SK-N-MC (cell line): Measurements from ENCODE around the gene LEF1.

Source experiments
- EZH2 ChIP-seq: fragments of 200-600 bp; sonication (generic); IDR thresholded peaks from one replicate; pipeline ENCODE4 v1.6.1; 2017; ENCODE audit warnings: antibody characterized with exemption
- FOXP2 ChIP-seq: optimal IDR thresholded peaks from 2 replicates; pipeline ENCODE3; 2011; ENCODE audit warnings: mild to moderate bottlenecking, moderate library complexity; ENCODE audit not compliant: insufficient read depth; ENCODE audit errors: extremely low read length, control extremely low read depth
- POLR2AphosphoS5 ChIP-seq: IDR thresholded peaks from 2 replicates; pipeline ENCODE4 v1.6.1; 2012; ENCODE audit warnings: mild to moderate bottlenecking, low read depth, low read length, borderline replicate concordance

DNA sequence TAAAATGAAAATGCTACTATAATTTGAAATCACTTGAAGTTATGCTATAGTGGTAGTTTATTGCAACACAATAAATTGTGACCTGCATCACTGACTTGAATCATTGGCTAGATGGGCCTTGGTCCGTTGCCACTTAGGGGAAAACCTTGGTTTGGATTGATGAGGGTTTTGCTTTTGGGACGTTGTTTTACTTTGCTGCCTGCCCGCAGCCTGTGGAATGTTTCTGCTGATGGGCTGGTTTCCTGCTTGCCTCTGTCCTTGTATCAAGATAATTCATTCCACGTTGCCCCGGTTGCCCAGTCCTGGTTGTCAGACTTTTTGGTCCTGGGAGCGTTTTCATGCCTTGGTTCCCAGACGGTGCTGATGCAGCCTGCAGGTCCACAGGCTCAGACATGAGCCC, 160.7 kb downstream of the LEF1 start:
- TF ChIP-seq EZH2 = no peak
- no peak for TF ChIP-seq FOXP2
- TF ChIP-seq POLR2AphosphoS5 = no peak
